Lower lobe of right lung (tissue), 2 donors: ENCODE results near the gene PTRHD1. TPM values are rescaled to one million over a fixed set of nuclear protein-coding genes. Genes with fewer than 3 reads are reported as not detected.

ENCODE experiments used
- ATAC-seq, 2 donors: fragments of 200-7000 bp; cut with Tn5 transposase; one replicate each; pipeline ENCODE4 v1.9.1; 2020 to 2022; ENCODE audit warnings: mild to moderate bottlenecking in 2 of 2, moderate library complexity in 2 of 2
- DNase-seq: peaks from one replicate; pipeline ENCODE4 v3.0.0-alpha.2; 2020
- H3K27ac ChIP-seq: fragments of 200-600 bp; one replicate; pipeline ENCODE4 v1.8.0; 2022
- H3K27me3 ChIP-seq: fragments of 200-600 bp; one replicate; pipeline ENCODE4 v1.8.0; 2022; ENCODE audit warnings: low read depth
- H3K36me3 ChIP-seq: fragments of 200-600 bp; one replicate; pipeline ENCODE4 v1.8.0; 2022; ENCODE audit warnings: mild to moderate bottlenecking
- H3K4me1 ChIP-seq: fragments of 200-600 bp; one replicate; pipeline ENCODE4 v1.8.0; 2022
- H3K4me3 ChIP-seq: fragments of 200-600 bp; one replicate; pipeline ENCODE4 v1.8.0; 2022; ENCODE audit warnings: mild to moderate bottlenecking
- H3K9me3 ChIP-seq: fragments of 200-600 bp; one replicate; pipeline ENCODE4 v1.8.0; 2022
- intact Hi-C: fragments of 100-400 bp; cut with DNase I; formaldehyde crosslinking; loops from one replicate; pipeline ENCODE4 v1.11.0; 2022
- total RNA-seq: library from RNA; stranded (reverse); fragmentation: NEBNext Ultra II Directional; extraction: Animal tissue kit (Norgen Biotek cat#: 25700); gene quantifications from one replicate; pipeline ENCODE4 v1.2.1, GENCODE V29; 2021
- TF ChIP-seq, protein P1 (sequence below): fragments of 200-600 bp; IDR thresholded peaks from one replicate; pipeline ENCODE4 v1.8.0; 2022; ENCODE audit warnings: antibody characterized with exemption, mild to moderate bottlenecking
- donor health status: DM: no; HTN: yes; CAD: no; lungs with severe emphysema.

Gene PTRHD1
- total RNA-seq, 1 donor from 2014 or later = 24.6 TPM

DNA sequence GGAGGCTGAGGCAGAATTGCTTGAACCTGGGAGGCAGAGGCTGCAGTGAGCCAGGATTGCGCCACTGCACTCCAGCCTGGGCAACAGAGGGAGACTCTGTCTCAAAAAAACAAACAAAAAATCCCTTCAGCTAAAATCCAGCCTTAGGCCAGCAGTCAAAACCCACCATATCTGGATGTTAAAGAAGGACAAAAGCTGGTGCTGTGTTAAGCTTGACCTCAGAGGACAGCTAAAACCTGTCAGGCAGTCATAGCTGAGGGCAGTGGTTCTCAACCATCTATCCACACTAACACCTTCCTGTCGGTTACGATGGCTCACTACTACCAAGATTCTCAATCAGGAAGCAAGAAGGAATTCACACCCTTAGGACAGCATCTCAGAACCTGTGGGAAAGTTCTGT, 9.6 kb downstream of the PTRHD1 start:
- intact Hi-C loops = no loop called here
- peaks cover 26% of the 10 kb centered on the region for H3K4me1 ChIP-seq
- H3K9me3 ChIP-seq = no peaks in the 10 kb centered on the region
- ATAC-seq (no peak), DNase-seq (no peak)
- H3K36me3 ChIP-seq = no peaks in the 10 kb centered on the region
- TF ChIP-seq, protein P1, sequence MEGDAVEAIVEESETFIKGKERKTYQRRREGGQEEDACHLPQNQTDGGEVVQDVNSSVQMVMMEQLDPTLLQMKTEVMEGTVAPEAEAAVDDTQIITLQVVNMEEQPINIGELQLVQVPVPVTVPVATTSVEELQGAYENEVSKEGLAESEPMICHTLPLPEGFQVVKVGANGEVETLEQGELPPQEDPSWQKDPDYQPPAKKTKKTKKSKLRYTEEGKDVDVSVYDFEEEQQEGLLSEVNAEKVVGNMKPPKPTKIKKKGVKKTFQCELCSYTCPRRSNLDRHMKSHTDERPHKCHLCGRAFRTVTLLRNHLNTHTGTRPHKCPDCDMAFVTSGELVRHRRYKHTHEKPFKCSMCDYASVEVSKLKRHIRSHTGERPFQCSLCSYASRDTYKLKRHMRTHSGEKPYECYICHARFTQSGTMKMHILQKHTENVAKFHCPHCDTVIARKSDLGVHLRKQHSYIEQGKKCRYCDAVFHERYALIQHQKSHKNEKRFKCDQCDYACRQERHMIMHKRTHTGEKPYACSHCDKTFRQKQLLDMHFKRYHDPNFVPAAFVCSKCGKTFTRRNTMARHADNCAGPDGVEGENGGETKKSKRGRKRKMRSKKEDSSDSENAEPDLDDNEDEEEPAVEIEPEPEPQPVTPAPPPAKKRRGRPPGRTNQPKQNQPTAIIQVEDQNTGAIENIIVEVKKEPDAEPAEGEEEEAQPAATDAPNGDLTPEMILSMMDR = no peak
- no peak overlapping the region for H3K4me3 ChIP-seq
- H3K27me3 ChIP-seq = no peaks in the 10 kb centered on the region
- no peak overlapping the region for H3K27ac ChIP-seq

DNA sequence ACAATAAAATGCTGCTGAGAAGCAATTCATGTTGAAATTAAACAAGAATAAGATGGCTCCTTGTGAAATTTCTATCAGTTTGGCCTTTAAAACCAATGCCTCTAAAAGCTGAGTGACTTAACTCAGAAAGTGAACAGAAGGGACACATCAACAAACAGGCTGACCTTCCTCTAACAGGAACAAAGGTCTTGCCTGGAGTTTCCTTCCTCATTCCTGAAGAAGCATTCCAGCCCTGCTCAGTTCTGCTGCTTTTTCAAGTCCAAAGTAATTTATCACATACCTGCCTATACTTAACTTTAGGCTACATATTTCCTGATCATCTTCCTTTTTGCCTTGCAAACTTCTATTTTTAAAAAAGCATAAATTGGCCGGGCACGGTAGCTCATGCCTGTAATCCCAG, 14.1 kb downstream of the PTRHD1 start:
- peak overlapping the region; percentile 28 for H3K27ac ChIP-seq
- no peak overlapping the region for H3K4me3 ChIP-seq
- H3K9me3 ChIP-seq = no peaks in the 10 kb centered on the region
- peak; percentile 62 to 67 for ATAC-seq
- TF ChIP-seq, protein P1 = no peak
- no peaks in the 10 kb centered on the region for H3K36me3 ChIP-seq
- peaks cover 13% of the 10 kb centered on the region for H3K4me1 ChIP-seq
- no peak for DNase-seq
- no peaks in the 10 kb centered on the region for H3K27me3 ChIP-seq
- intact Hi-C loops = no loop called here

DNA sequence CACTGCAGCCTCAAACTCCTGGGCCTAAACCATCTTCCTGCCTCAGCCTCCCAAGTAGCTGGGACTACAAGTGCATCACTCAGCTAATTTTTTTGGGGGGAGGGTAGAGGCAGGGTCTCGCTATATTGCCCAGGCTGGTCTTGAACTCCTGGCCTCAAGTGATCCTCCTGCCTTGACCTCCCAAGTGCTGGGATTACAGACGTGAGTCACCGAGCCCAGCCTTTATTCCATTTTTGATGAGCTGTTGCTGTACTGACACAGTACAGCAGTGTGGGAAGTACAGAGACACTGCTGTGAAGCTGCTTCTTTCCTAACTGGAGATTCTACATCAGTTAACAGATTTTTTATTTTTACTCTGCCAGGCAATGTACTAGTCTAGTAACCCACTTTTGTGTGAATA, 18.8 kb downstream of the PTRHD1 start:
- TF ChIP-seq, protein P1 = no peak
- no peak for DNase-seq
- Histone ChIP-seq H3K27me3 (no peaks in the 10 kb centered on the region), H3K27ac (no peak overlapping the region), H3K9me3 (no peaks in the 10 kb centered on the region), H3K4me3 (no peak overlapping the region), H3K4me1 (peaks cover 10% of the 10 kb centered on the region), H3K36me3 (peaks cover 12% of the 10 kb centered on the region)
- intact Hi-C loops = no loop called here
- ATAC-seq = no peak

DNA sequence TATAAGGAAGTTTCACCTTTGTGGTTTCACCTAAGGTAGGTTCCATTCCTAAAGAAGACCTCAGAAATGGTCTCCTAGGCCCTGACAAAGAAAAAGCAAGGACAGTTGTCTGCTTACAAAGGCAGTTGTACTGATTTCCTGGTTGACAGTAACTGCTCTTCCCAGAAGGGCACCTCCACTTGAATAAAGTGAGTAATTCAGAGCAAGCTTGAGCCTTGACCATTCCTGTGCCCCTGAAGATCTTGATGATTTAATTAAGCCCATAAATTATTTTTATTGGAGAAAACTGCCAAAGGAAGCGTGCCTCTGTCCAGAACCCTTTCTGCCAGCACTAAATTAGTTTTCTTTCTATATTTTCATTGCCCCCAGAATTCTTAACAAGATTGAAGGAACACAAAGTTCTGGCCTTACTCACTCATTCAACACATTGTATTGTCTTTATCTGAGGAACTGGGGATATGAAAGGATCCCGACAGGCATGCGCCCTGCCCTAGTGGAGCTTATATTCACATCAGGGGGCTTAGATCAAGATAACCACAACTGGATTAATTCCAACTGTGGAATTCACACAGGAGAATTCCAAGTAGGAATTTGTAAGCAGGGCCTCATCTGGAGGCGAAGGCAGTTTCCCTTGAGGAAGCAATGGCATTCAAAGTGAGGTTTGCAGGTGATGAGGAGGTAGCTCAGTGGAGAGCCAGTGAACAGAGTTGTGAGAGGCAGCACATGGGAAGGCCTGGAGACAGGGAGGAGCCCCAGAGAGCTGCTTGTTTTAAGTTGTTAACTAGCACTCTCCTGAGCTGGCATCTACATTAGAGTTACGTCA, 21.2 kb downstream of the PTRHD1 start:
- no peaks in the 10 kb centered on the region for H3K9me3 ChIP-seq
- TF ChIP-seq, protein P1 = no peak
- H3K27me3 ChIP-seq = no peaks in the 10 kb centered on the region
- H3K27ac ChIP-seq = no peak overlapping the region
- peaks cover 28% of the 10 kb centered on the region for H3K36me3 ChIP-seq
- H3K4me1 ChIP-seq = peaks cover 6% of the 10 kb centered on the region
- intact Hi-C loops = no loop called here
- peak; percentile 68 for DNase-seq
- H3K4me3 ChIP-seq = no peak overlapping the region
- ATAC-seq = peak; percentile 91 to 93

DNA sequence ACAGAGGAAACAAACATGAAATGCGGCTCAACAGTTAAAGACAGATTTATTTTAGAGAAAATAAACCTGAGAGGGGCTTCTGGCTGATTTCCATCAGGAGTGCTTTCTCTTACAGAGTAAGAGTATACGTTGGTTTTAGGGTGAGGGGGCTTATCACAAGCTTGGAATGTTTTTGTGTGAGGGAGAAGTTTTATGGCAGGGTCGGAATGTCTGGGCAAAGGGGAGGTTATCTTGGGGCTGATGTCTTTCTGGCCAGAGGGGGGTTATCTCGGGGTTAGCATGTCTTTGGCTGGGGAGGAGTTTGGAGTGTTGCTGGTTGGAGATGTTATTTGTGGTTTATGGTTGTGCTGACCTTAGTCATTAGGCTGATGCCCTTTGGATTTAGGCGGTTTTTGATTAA, 22.1 kb downstream of the PTRHD1 start:
- H3K36me3 ChIP-seq = peaks cover 36% of the 10 kb centered on the region
- no peaks in the 10 kb centered on the region for H3K9me3 ChIP-seq
- DNase-seq (no peak), ATAC-seq (no peak)
- TF ChIP-seq, protein P1 = no peak
- no peaks in the 10 kb centered on the region for H3K27me3 ChIP-seq
- intact Hi-C loops = no loop called here
- H3K4me3 ChIP-seq = no peak overlapping the region
- H3K27ac ChIP-seq = no peak overlapping the region
- peaks cover 6% of the 10 kb centered on the region for H3K4me1 ChIP-seq
